Measurements from ENCODE around the gene TMEM203. TPM values are rescaled to one million over a fixed set of nuclear protein-coding genes. Genes with fewer than 3 reads are reported as not detected.

The TMEM203 gene
- total and polyA plus RNA-seq, 2 of the 13 experiments (the other 11 are each of a cell fraction or from before 2014, with no cell fraction given): 23.4 to 36.7 TPM

DNA sequence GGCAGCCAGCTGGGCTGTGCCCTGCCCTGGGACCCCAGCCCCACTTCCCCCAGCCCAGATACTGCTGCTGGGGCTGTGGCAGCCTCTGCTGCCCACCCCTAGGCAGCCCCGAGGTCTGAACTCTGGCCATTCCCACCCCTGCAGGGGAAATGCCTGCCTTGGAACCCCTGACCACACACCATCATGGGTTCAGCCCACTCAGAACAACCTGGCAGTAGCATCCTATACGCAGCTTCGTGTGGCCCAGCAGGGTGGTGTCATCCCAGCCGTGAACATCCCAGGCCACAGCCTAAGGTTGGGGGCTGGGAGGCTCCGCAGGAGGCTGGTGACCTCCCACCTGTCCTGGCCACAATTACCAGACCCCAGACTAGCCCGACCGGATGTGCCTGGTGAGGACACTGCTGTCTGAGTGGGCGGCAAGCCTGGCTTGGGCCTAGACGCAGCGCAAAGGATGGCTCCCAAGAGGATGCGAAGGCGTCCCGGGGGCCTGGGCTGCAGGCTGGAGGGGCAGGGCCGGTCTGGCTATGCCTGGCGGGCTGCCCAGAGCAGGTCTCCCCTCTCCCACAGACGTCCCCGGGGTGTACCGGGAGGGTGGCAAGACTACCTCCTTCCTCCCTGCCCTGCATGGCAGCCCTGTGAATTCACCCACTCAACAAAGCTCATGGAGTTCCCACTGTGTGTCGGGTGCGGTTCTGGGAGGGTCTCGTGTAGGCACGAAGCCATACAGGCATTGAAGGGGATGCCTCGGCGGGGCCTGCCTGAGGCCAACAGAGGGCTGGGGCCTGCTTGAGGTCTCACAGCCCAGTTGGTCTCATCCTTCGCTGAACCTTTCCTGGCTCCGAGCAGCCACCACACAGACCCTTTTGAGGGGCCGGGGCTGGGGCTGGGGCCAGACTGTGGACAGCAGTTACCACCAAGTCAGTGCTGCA is 23.8 kb upstream of the TMEM203 start (continued):
- TF ChIP-seq ZMYM4 (CRISPR knock-in tag; IDR thresholded peaks at IDR 0.05) (no peak), ZFY (CRISPR knock-in tag; IDR thresholded peaks at IDR 0.05) (peak; percentile 70; the same call in 1 of the 2 replicates), ZNF772 (CRISPR knock-in tag; IDR thresholded peaks at IDR 0.05) (peak; percentile 56; the same call in 1 of the 2 replicates), ZBTB7B (CRISPR knock-in tag; IDR thresholded peaks at IDR 0.05) (peak; percentile 57; the same call in 1 of the 2 replicates), ZNF883 (CRISPR knock-in tag; IDR thresholded peaks at IDR 0.05; ENCODE audit: not compliant biosample characterization) (no peak), ZNF674 (CRISPR knock-in tag; IDR thresholded peaks at IDR 0.05; ENCODE audit: low read depth) (no peak), MTA3 (CRISPR knock-in tag; IDR thresholded peaks at IDR 0.05) (no peak), KDM5B (CRISPR knock-in tag; IDR thresholded peaks at IDR 0.05; ENCODE audit: borderline replicate concordance) (peak; percentile 34; the same call in 1 of the 2 replicates), RAD21 (CRISPR knock-in tag; IDR thresholded peaks at IDR 0.05) (no peak), ZNF749 (CRISPR knock-in tag; IDR thresholded peaks at IDR 0.05; ENCODE audit: borderline replicate concordance) (0 out of 2 replicates have a peak, but pooled peaks have one; percentile 36), GATAD2A (CRISPR knock-in tag; IDR thresholded peaks at IDR 0.05) (0 out of 2 replicates have a peak, but pooled peaks have one; percentile 0)
- TF ChIP-seq, protein P1, sequence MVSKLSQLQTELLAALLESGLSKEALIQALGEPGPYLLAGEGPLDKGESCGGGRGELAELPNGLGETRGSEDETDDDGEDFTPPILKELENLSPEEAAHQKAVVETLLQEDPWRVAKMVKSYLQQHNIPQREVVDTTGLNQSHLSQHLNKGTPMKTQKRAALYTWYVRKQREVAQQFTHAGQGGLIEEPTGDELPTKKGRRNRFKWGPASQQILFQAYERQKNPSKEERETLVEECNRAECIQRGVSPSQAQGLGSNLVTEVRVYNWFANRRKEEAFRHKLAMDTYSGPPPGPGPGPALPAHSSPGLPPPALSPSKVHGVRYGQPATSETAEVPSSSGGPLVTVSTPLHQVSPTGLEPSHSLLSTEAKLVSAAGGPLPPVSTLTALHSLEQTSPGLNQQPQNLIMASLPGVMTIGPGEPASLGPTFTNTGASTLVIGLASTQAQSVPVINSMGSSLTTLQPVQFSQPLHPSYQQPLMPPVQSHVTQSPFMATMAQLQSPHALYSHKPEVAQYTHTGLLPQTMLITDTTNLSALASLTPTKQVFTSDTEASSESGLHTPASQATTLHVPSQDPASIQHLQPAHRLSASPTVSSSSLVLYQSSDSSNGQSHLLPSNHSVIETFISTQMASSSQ (IDR thresholded peaks at IDR 0.05; ENCODE audit: low read depth): no peak
- TF ChIP-seq, protein P1 (CRISPR knock-in tag; IDR thresholded peaks at IDR 0.05; ENCODE audit: borderline replicate concordance): 0 out of 2 replicates have a peak, but pooled peaks have one; percentile 3
- TF ChIP-seq, protein P2, sequence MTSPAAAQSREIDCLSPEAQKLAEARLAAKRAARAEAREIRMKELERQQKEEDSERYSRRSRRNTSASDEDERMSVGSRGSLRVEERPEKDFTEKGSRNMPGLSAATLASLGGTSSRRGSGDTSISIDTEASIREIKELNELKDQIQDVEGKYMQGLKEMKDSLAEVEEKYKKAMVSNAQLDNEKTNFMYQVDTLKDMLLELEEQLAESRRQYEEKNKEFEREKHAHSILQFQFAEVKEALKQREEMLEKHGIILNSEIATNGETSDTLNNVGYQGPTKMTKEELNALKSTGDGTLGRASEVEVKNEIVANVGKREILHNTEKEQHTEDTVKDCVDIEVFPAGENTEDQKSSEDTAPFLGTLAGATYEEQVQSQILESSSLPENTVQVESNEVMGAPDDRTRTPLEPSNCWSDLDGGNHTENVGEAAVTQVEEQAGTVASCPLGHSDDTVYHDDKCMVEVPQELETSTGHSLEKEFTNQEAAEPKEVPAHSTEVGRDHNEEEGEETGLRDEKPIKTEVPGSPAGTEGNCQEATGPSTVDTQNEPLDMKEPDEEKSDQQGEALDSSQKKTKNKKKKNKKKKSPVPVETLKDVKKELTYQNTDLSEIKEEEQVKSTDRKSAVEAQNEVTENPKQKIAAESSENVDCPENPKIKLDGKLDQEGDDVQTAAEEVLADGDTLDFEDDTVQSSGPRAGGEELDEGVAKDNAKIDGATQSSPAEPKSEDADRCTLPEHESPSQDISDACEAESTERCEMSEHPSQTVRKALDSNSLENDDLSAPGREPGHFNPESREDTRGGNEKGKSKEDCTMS (CRISPR knock-in tag; conservative IDR thresholded peaks at IDR 0.05): no peak
